Skin of body (tissue), 2 donors: Measurements from ENCODE around the gene YIF1A. TPM values are rescaled to one million over a fixed set of nuclear protein-coding genes. Genes with fewer than 3 reads are reported as not detected.
"Not testable (repeated sequence)": the region's sequence is repeated elsewhere in the genome, so short reads cannot be mapped to it uniquely, and the experiment has no call there.

Experiments
- DNase-seq: peaks from one replicate; lab custom pipeline; 2025; lab: John Stamatoyannopoulos, UW
- total RNA-seq: library from RNA; depleted of rRNA; stranded (reverse); fragments of >200 nt; gene quantifications from one replicate; pipeline ENCODE4 v1.2.3, GENCODE V29; 2014

Gene YIF1A
- total RNA-seq, 1 donor from 2014 or later: 49.7 TPM

DNA sequence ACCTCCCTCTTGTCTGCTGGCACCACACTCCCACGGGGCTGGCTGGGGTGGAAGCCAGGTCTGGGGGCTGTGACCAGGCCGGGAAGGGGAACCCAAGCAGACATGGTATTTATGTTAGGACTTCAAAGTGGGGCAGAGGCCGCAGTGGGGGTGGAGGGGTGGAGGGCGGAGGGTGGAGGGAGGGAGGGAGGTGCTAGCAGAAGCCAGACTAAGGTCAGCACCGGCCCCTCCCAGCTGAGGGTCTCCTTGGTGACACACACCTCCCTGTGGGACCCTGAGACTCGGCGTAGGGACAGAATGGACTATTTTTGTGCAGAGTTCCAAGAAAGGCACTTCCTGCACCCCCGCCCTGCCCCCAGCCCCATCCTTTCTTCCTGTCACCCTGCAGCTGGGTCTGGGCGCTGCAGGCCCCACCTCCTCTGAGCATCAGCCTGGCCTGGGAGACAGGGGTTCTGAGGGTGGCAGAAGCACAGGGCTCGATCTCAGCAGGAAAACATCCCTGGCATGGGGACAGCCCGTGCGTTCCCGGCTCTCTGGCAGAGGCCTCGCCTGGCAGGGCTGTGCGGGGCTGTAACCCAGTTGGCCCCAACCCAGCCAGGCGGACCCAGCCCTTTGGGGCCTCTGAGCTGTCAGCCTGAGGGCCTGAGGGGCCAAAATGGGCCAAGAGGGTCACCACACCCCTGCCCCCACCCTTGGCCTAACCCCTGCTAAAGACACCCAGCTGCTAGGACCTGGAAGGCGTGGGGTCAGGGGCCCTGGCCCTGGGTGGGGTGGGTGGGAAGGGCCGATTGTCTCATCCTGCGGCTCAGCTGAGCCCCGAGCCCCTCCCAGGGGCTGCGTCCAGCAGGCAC, 37.5 kb upstream of the YIF1A start:
- peak; percentile 67 for DNase-seq

DNA sequence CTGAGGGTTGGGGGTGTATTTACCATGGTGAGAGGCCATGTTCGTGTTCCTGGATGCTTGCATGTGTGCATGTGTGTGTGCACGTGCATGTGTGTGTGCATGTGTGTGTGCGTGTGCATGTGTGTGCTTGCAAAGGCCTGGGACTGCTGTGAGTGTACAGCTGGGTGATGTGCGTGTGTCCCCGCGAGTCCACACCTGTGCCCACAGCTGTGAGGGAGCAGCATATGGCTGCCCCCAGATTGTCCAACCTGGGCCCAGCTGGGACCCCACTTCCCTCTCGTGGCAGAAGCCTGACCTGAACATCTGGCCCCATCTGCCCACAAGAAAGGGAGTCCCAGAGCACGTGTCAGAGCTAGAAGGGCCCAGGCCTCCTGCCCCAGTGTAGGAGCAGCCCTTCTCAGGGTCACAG, 36.3 kb upstream of the YIF1A start:
- DNase-seq: no peak

DNA sequence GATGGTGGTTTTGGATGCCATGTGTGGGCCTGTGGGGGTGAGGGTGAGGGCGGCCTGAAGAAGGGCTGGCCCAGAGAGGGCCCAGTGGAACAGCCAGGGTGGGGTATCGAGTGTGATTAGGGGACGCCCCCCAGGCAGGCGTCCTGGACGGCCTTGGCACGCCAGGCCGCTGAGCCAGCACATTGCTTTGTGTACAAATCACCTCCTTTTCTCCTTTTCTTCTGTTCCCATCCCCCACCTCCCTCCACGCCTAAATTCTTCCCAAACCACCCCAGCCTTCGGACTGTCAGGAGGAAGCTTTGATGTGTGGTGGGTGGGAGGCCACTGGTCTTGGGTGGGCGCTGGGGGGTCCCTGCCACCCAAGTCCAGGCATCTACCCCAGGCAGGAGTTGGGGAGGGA, 35.7 kb upstream of the YIF1A start:
- DNase-seq: no peak

DNA sequence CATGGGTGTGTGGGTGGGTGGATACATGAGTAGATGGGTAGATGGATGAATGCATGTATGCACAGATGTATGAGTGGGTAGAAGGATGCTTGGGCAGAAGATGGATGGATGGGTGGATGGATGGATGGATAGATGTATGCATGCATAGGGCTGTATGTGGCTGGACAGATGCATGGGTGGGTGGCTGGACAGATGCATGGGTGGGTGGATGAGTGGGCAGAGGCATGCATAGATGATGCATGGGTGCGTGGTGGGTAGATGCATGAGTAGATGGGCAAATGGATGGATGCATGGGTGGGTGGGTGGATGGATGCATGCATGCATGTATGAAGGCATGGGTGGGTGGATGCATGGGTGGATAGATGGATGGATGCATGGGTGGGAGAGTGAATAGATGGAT, 34.7 kb upstream of the YIF1A start:
- DNase-seq: no peak

DNA sequence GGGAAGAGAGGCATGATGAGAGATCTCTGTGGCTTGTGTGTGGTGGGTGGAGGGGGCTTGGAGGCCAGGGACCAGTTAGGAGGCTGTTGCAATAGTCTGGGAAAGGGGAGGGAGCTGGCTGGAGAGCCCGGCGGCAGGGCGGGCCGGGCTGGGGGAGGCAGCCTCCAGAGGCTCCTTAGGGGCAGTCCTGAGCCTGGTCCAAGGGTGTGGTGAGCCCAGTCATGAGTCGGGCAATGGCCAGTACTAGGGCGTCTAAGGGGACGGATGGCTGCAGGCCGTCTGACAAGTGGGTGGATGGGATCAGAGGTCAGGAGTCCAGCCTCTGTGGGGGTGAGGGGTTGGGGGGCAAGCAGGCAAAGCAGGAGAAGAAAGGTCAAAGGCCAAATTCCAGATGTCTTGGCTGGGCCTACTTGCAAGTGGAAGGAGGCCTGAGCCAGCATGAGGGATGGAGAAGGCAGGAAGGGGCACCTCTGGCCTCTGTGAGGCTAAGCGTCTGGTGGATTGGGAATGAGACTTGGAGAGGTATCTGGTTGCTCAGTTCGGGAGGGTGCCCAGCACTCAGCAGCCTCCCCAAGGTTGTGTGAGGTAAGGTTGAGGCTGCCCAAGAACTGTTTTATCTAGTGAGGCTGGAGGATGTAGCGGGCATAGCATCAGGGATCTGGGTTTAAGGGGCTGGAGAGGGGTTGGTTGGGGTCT, 33.9 kb upstream of the YIF1A start:
- DNase-seq: peak; percentile 20

DNA sequence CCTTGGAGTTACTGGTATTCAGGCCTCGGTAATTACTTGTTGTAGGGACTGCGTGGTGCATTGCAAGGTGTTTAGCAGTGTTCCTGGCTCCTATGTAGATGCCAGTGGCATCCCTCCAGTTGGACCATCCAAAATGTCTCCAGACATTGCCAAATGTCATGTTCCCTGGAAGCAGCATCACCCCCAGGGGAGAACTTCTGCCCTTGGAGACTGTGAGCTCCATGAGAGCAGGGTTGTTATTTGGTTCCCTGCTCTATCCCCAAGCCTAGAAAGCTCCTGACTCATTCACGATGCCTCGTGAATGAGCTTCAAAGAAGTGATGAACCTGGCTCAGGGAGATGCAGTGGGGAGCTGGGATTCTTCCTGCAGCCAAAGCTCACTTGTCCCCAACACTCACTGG, 32.7 kb upstream of the YIF1A start:
- DNase-seq: no peak

DNA sequence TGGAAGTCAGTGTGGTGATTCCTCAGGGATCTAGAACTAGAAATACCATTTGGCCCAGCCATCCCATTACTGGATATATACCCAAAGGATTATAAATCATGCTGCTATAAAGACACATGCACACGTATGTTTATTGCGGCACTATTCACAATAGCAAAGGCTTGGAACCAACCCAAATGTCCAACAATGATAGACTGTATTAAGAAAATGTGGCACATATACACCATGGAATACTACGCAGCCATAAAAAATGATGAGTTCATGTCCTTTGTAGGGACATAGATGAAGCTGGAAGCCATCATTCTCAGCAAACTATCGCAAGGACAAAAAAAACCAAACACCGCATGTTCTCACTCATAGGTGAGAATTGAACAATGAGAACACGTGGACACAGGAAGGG, 31.8 kb upstream of the YIF1A start:
- DNase-seq: not testable (repeated sequence)

DNA sequence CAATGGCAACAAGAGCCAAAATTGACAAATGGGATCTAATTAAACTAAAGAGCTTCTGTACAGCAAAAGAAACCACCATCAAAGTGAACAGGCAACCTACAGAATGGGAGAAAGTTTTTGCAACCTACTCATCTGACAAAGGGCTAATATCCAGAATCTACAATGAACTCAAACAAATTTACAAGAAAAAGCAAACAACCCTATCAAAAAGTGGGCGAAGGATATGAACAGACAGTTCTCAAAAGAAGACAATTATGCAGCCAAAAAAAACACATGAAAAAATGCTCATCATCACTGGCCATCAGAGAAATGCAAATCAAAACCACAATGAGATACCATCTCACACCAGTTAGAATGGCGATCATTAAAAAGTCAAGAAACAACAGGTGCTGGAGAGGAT, 31.3 kb upstream of the YIF1A start:
- DNase-seq: not testable (repeated sequence)

DNA sequence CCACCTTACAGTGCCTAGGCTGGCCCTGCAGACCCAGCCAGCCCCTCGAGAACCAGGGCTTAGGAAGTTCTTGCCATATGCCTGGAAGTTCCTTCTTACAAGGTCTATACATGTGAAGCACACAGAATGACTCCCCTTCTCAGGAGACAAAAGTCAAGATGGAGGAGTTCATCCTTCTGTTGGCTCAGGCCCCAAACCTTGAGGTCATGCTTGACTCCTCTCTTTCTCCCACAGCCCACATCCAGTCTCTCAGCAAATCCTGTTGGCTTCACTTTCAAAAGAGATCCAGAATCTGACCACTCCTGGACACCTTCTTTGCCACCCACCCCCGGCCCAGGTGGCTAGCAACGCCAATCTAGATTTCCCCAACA, 29.6 kb upstream of the YIF1A start:
- DNase-seq: no peak

DNA sequence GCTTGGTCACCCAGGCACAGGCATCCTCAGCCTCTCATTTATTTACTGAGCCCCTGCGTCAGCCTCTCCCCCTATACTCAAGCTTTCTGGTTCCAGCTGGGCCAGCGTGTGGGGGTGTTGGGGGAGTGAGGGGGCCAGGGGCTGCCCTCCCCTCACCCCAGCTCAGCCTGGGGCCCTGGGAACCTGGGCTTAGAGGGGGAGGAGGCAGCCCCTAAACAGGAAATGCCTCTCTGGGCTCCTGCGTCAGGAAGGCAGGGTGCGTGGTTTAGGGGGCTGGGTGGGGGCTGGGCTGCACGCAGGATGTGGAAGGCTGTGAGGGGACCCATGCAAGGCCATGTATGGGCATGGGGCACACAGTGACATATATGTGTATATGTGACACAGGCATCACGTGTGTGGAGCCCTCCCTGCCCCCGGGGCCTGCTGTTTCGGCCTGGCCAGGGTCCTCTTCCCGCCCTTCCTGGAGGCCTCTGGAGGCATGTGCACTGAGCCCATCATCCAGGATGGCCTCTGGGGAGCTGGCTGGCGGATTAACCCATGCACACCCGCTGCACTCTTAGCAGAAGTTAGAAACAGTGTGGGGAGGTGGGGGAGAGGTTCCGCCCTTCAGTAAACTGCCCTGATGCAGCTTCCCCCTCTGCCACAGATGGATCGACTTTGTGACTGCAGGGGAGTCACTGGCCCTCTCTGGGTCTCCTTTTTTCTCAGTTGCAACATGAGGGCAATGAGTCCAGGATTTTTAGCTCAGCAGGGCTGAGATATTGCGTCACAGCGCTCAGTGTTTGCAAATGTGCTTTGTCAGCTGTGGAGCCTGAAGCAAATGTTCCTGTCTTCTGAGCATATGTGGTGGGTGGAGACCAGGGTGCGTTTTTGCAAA, 29.0 kb upstream of the YIF1A start:
- peak; percentile 93 for DNase-seq

DNA sequence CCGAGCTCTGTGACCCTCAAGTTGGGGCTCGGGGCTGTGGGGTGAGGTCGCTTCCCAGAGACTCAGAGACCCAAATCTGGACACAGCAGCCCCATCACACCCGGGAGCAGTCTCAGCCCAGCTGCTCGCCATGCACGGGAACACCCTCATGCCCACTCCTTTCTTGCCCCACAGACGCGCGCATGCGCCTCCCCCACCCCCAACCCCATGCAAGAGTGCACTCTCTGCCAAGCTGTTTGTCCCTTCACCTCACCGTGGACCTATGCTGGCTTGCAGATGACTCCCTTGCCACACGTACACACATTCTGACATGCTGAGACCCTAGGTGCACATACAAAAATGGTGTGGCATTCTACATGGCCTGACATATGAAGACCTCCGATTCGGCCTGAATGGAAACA, 28.4 kb upstream of the YIF1A start:
- peak; percentile 79 for DNase-seq

DNA sequence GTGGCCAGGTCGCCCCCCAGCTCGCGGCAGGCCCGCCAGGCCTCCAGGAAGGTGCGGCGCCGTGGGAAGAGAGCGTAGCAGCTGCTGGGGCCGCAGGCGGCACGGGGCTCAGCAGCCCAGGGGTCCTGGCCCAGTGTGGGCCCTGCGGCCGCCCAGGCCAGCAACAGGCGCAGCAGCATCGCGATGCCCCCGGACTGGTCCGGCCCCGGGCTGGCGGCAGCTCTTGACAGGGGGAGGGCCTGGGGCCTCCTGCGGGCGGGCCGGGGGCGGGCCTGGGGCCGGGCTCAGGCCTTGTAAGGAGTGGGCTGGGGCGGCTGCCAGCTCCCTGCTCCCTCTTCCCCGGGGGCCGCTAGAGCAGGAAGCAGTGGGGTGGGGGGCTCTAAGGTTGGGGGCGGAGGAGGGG, 27.9 kb upstream of the YIF1A start, which contains the start of gene CD248:
TSS of gene CD248 (minus strand) at position 196 of the 403 bp plus-strand sequence. CDS start at position 179, 17 bp downstream.
- peak; percentile 79 for DNase-seq

DNA sequence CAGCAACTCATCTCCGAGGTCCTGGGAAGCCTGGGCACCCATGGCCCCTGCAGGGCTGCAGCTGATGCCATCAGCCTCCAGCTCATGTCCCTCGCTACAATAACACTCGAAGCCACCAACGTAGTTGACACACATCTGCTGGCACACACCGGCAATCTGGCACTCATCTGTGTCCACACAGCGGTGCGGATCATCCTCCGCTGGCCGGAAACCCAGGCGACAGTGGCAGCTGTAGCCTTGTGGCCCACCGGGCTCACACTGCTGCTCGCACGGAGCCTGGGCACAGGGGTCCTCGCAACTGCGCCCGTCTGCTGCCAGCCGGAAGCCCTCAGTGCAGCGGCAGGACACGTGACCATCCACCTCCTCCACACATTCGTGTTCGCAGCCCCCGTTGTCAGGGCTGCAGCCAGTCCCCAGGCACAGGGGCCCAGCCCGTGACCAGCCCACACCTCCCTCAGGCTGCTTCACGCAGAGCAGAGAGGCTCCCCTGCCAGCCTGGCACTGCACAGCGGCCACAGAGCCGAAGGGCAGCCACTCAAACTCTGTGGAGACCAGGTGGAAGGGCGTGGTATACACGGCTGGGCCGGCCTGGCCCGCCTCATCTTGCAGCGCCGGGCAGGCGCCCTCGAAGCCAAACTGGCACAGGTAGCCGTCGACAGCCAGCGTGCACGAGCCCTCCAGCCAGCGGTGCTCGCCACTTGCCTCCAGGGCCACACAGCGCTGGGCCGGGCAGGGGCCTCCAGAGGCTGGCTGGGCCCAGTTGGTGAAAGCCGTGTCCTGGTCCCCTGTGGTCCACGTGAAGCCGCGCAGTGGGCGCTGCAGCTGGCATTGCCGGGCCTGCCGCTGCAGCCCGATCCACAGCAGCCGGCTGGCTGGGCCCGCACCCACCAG, 27.2 kb upstream of the YIF1A start:
- no peak for DNase-seq

DNA sequence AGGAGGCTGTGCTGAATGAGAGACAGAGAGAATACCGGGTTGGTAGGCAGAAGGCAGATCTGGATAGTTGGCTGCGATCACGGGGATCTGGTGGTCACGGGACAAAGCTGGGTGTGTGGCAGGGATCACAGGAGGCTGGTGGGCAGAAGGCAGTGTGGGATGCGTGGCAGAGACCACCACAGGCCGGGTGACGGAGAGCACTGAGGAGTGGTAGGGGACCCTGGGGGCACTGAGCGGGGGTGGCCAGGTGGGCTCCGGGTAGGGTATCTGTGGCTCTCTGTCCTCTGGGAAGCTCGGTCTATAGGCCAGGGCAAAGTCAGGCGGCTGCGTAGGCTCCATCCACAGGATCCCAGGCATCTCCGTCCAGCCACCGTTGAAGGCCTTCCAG, 26.5 kb upstream of the YIF1A start:
- no peak for DNase-seq

DNA sequence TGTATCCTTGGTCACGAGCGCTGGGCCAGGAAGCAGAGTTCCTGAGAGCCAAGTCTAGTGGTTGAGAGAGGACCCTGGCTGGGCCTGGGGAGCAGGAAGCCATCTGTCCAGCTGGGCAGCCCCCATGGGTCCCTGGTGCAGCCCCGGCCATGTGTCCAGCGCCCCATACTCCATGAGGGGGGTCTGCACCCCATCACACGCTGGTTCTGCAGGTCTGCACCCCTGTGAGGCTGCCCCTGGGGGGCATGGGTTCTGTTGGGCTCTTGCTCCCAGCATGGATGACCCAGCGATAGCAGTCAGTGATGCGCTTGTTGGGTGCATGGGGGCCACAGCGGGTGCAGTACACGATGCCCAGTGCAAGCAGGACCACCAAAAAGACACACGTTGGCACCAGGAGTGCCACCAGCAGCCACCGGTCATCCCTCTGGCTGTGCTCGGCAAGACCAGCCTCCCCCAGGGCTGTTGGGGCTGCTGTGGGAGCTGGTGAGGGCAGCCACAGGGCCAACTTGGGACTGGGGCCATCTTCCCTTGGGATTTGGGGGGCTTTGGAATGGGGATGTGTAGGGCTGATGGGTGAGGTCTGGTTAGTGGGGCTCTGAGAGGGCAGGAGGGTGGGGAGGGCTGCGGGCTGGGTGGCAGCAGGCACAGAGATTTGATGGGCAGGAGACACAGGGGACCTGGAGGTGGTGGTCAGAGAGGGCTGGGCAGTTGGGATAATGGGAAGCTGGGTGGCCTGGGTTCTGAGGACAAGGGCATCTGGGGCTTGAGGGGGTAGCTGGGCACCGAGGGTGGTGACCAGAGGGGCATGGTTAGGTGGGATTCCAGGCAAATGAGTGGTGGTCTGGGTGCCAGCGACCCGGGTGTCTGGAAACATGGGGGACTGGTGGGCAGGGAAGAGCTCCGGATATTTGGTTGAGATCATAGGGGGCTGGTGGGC, 25.9 kb upstream of the YIF1A start:
- DNase-seq: no peak

DNA sequence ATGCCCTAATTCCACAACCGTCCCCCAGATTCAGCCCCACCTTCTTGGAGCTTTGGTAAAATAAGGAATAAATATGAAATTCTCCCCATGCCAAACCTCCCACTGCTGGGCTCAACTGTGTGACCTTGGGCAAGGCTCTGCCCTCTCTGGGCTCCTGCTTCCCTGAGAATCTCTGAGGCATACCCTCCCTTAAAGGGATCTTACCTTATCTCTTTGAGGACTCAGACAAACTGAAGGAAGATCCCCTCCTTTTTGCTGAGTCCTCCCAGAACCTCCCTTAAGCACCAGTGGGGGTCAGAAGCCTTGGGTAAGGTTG, 25.2 kb upstream of the YIF1A start:
- DNase-seq: no peak

DNA sequence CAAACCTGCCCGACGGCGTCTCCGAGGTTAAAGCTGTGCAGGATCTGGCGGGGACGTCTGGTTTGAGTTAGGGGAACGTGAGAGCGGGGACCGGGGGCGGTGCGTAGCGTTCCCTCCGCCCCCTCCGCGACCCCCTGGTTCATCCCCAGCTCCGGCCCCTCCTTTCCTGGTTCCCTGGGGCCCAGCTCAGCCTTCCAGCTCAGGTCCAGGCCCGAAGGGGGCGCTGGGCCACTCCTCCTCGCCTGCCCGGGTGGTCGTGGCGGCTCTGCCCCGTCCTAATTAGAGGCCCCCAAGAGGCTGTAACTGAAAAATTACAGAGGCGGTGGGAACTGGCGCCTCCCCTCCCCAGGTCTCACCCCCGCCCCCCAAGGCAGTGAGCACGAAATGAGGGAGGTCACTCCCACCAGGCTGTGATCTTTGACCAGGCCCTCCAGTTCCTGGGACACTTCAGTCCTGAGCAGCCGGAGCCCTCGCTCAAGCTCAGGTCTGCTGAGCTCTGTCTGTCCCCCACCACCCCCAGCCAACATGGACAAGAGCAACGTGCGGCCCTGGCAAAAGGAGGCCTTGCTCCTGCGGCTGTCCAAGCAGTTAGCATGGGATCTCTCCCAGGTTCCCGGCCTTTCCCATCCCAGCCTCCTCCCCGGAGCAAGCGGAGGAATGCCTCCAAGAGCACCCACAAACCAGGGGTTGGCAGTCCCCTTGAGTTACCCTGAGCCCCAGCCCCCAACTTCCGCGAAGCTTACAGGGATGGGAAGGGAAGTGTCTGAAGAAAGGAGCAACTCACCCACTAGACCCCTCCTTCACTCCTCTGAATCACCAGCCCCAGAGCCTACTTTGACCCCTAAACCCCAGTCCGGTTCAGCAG, 24.6 kb upstream of the YIF1A start:
- peak; percentile 98 for DNase-seq

DNA sequence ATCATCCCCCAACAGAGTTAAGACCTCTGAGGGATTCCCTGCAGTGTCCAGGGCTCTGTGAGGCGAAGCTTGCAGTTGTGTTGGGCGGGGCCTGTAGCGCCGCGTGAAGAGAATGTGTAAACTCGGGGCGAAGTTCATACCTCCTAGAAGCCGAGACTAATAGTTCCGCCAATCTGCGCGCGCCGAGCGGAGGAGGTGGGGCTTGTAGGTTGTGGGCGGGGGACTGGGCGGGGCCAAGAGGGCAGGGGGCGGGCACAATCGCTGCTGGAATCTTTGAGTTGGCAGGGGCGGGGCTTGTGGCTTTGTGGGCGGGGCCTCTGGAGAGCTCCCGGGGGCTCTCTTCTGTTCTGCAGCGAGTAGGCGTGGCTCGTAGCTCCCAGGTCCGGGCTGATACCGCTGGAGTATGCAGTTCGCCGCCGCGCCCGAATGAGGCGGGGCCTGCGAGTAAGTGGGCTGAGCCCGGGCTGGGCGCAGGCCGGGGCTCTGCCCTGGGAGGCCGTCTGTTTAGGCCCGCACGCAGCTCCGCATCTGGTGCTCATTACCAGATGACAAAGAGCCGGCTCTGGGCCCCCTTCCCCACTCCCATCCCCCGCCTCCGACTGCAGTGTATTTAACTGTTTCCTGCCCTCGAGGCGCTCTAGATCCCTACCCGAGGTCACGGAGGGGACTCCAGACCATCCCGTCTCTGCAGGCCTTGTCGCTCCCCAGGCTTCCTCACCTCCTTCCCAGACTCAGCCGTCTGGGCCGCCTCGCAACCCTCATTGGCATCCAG, 23.8 kb upstream of the YIF1A start:
- peak; percentile 99 for DNase-seq
